Dendritic cell treated with granulocyte-macrophage colony-stimulating factor and Interleukin-4, amounts not matched to agents 40 ng/mL and 50 ng/mL, for 4 days (primary cell): ENCODE results near the gene CIITA.

Experiments used
- H3K27ac Mint-ChIP-seq: one replicate; pipeline ENCODE4 v1.8.0; 2022; ENCODE audit warnings: mild to moderate bottlenecking, mixed read lengths
- H3K27me3 Mint-ChIP-seq: one replicate; pipeline ENCODE4 v1.8.0; 2022; ENCODE audit warnings: mild to moderate bottlenecking, mixed read lengths
- H3K36me3 Mint-ChIP-seq: one replicate; pipeline ENCODE4 v1.8.0; 2022; ENCODE audit warnings: low read depth, mixed read lengths
- H3K4me1 Mint-ChIP-seq: one replicate; pipeline ENCODE4 v1.8.0; 2022; ENCODE audit warnings: low read depth, mixed read lengths
- H3K4me3 Mint-ChIP-seq: one replicate; pipeline ENCODE4 v1.8.0; 2022; ENCODE audit warnings: mild to moderate bottlenecking, moderate library complexity, mixed read lengths
- H3K9me3 Mint-ChIP-seq: one replicate; pipeline ENCODE4 v1.8.0; 2022; ENCODE audit warnings: mixed read lengths
- intact Hi-C: fragments of 100-400 bp; cut with micrococcal nuclease; formaldehyde crosslinking; loops from one replicate; pipeline ENCODE4 v1.15.0; 2022

CIITA gene

DNA sequence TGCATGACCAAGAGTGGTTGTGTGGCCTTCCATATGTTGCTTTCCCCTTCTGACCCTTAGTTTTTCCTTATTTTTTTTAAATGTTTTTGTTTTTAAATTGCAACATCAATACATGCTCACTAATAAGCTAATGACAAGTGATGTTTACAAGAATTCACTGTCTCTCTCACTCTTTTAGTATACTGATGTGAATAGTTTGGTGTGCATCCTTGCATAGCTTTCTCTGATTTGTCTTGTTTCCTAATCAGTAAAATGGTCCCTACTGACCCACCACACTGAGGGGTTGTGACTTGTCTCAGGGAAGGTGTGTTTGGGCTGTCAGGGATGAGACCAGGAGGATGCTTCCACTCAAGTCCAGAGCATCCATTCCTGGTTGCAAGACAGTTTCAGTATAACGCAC is 26.0 kb downstream of the CIITA start:
- intact Hi-C loops, result no loop called here
- Mint-ChIP-seq H3K4me1 (peaks cover 92% of the 10 kb centered on the region), H3K27ac (peak overlapping the region; percentile 68), H3K27me3 (no peaks in the 10 kb centered on the region), H3K4me3 (no peak overlapping the region), H3K36me3 (peaks cover 100% of the 10 kb centered on the region), H3K9me3 (no peaks in the 10 kb centered on the region)

DNA sequence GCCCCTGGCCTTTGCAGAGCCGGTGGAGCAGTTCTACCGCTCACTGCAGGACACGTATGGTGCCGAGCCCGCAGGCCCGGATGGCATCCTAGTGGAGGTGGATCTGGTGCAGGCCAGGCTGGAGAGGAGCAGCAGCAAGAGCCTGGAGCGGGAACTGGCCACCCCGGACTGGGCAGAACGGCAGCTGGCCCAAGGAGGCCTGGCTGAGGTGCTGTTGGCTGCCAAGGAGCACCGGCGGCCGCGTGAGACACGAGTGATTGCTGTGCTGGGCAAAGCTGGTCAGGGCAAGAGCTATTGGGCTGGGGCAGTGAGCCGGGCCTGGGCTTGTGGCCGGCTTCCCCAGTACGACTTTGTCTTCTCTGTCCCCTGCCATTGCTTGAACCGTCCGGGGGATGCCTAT is 29.5 kb downstream of the CIITA start:
- peak overlapping the region; percentile 38 for H3K27ac Mint-ChIP-seq
- no peak overlapping the region for H3K4me3 Mint-ChIP-seq
- H3K27me3 Mint-ChIP-seq, result no peaks in the 10 kb centered on the region
- H3K4me1 Mint-ChIP-seq, result peaks cover 92% of the 10 kb centered on the region
- intact Hi-C loops, result no loop called here
- peaks cover 100% of the 10 kb centered on the region for H3K36me3 Mint-ChIP-seq
- no peaks in the 10 kb centered on the region for H3K9me3 Mint-ChIP-seq

DNA sequence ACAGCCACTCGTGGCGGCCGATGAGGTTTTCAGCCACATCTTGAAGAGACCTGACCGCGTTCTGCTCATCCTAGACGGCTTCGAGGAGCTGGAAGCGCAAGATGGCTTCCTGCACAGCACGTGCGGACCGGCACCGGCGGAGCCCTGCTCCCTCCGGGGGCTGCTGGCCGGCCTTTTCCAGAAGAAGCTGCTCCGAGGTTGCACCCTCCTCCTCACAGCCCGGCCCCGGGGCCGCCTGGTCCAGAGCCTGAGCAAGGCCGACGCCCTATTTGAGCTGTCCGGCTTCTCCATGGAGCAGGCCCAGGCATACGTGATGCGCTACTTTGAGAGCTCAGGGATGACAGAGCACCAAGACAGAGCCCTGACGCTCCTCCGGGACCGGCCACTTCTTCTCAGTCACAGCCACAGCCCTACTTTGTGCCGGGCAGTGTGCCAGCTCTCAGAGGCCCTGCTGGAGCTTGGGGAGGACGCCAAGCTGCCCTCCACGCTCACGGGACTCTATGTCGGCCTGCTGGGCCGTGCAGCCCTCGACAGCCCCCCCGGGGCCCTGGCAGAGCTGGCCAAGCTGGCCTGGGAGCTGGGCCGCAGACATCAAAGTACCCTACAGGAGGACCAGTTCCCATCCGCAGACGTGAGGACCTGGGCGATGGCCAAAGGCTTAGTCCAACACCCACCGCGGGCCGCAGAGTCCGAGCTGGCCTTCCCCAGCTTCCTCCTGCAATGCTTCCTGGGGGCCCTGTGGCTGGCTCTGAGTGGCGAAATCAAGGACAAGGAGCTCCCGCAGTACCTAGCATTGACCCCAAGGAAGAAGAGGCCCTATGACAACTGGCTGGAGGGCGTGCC is 30.1 kb downstream of the CIITA start:
- peak overlapping the region; percentile 38 for H3K27ac Mint-ChIP-seq
- peaks cover 100% of the 10 kb centered on the region for H3K36me3 Mint-ChIP-seq
- no peaks in the 10 kb centered on the region for H3K9me3 Mint-ChIP-seq
- H3K4me3 Mint-ChIP-seq, result no peak overlapping the region
- intact Hi-C loops, result no loop called here
- H3K27me3 Mint-ChIP-seq, result no peaks in the 10 kb centered on the region
- H3K4me1 Mint-ChIP-seq, result peaks cover 93% of the 10 kb centered on the region

DNA sequence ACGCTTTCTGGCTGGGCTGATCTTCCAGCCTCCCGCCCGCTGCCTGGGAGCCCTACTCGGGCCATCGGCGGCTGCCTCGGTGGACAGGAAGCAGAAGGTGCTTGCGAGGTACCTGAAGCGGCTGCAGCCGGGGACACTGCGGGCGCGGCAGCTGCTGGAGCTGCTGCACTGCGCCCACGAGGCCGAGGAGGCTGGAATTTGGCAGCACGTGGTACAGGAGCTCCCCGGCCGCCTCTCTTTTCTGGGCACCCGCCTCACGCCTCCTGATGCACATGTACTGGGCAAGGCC is 30.7 kb downstream of the CIITA start:
- Mint-ChIP-seq H3K36me3 (peaks cover 100% of the 10 kb centered on the region), H3K4me3 (no peak overlapping the region), H3K27ac (peak overlapping the region; percentile 38), H3K9me3 (no peaks in the 10 kb centered on the region), H3K4me1 (peaks cover 93% of the 10 kb centered on the region), H3K27me3 (no peaks in the 10 kb centered on the region)
- intact Hi-C loops, result no loop called here

DNA sequence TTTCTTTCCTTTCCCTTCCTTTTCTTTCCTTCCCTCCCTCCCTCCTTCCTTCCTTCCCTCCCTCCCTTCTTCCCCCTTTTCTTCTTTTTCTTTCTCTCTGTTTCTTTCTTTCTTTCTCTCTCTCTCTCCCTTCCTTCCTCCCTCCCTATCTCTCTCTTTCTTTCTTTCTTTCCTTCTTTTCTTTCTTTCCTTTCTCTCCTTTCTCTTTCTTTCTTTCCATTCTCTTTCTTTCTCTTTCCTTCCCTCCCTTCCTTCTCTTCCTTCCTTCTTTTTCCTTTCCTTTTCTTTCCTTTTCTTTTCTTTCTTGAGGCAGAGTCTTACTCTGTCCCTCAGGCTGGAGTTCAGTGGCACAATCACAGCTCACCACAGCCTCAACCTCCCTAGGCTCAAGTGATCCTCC is 34.3 kb downstream of the CIITA start:
- H3K36me3 Mint-ChIP-seq, result peaks cover 100% of the 10 kb centered on the region

DNA sequence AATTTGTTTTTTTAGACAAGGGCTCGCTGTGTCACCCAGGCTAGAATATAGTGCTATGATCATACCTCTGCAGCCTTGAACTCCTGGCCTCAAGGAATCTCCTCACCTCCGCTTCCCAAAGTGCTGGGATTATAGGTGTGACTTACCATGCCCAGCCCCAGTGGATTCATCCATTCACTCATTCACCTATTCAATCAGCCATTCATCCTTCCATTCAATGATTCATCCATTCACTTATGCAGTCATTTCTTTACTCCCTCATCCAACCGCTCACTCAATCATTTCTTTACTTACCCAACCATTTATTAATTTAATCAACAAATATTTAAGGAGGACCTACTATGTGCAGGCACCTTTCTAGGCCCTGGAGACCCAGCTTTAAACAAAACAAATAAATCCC is 39.5 kb downstream of the CIITA start:
- H3K4me3 Mint-ChIP-seq, result no peak overlapping the region
- intact Hi-C loops, result loop anchor here (5.0 kb wide), 1 partner anchor 164 kb away; no protein-coding TSS in a partner anchor
- peaks cover 88% of the 10 kb centered on the region for H3K4me1 Mint-ChIP-seq

More for the DNA sequence above, 34.3 kb downstream of the CIITA start:
- Mint-ChIP-seq H3K27me3 (no peaks in the 10 kb centered on the region), H3K4me1 (peaks cover 96% of the 10 kb centered on the region), H3K4me3 (no peak overlapping the region), H3K27ac (peak overlapping the region; percentile 74), H3K9me3 (no peaks in the 10 kb centered on the region)
- intact Hi-C loops, result no loop called here

DNA sequence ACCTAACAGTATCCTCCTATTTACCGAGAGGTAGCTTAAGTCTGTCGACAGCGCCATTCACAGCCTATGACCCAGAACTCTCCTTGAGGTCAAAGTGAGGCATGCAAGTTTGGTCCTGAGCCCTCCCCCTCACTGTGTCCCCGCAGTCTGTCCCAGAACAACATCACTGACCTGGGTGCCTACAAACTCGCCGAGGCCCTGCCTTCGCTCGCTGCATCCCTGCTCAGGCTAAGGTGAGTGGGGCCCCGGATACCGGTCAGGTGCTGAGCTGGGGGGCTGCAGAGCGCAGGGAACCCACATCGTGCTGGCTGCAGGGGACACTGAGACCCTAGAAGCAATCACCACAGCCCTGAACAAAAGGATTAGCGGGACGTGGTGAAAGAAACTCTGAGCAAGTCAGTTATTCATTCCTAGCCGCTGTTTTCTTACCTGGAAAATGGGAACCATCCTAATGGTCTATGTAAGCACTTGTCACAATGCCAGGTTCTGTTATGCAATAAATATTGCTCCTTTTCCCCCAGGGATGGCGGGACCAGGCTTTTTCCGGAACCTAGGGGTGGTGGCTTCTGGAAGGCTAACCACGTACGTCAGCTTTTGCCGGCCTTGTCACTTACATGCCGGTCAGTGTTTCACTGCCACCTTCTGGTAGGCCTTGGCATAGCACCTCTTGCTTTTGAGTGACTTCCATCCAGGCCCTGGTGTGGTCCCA is 41.4 kb downstream of the CIITA start:
- Mint-ChIP-seq H3K27me3 (no peaks in the 10 kb centered on the region), H3K9me3 (no peaks in the 10 kb centered on the region), H3K4me1 (peaks cover 85% of the 10 kb centered on the region), H3K27ac (peak overlapping the region; percentile 87), H3K36me3 (peaks cover 100% of the 10 kb centered on the region), H3K4me3 (no peak overlapping the region)
- intact Hi-C loops, result loop anchor here (5.0 kb wide), 1 partner anchor 166 kb away; no protein-coding TSS in a partner anchor

More for the DNA sequence above, 39.5 kb downstream of the CIITA start:
- H3K36me3 Mint-ChIP-seq, result peaks cover 100% of the 10 kb centered on the region
- H3K9me3 Mint-ChIP-seq, result no peaks in the 10 kb centered on the region
- H3K27me3 Mint-ChIP-seq, result no peaks in the 10 kb centered on the region
- H3K27ac Mint-ChIP-seq, result peak overlapping the region; percentile 87

DNA sequence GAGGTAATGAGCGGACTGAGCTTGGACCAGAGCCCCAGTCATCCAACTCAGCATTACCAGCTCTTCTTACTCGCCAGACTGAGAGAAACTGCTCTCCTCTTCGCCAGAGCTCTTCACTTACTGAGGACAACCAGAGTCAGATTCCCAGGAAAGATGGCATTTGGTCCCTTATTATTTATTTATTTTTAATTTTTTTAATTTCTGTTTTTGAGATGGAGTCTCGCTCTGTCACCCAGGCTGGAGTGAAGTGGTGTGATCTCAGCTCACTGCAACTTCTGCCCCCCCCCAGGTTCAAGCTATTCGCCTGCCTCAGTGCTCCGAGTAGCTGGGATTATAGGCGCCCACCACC is 42.0 kb downstream of the CIITA start:
- H3K4me3 Mint-ChIP-seq, result no peak overlapping the region
- no peaks in the 10 kb centered on the region for H3K27me3 Mint-ChIP-seq

DNA sequence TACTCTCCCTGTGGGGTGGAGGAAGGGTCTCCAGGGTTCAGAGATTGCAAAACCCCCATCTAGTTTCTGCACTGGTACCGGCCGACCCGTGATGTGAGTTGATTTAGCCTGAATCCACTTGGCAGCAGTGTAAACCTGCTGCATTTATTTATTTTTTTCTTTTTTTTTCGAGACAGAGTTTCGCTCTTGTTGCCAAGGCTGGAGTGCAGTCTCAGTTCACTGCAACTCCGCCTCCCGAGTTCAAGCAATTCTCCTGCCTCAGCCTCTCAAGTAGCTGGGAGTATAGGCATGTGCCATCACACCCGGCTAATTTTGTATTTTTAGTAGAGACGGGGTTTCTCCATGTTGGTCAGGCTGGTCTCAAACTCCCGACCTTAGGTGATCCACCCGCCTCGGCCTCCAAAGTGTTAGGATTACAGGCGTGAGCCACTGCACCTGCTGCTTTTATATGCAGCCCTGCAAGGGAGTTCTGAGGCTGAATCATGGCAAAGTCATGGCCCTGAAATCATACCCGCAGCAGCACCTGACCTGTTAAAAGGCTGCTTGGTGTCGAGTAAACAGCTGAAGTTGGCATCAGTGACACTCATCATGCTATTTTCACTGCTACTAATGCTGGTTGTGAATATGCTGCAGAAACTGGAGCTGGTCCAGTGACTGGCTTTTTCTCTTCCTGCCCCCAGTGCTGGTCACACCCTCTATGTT is 43.9 kb downstream of the CIITA start:
- Mint-ChIP-seq H3K27ac (peak overlapping the region; percentile 71), H3K4me3 (no peak overlapping the region), H3K4me1 (peaks cover 85% of the 10 kb centered on the region), H3K36me3 (peaks cover 100% of the 10 kb centered on the region), H3K27me3 (no peaks in the 10 kb centered on the region), H3K9me3 (no peaks in the 10 kb centered on the region)
- intact Hi-C loops, result no loop called here

More for the DNA sequence above, 42.0 kb downstream of the CIITA start:
- Mint-ChIP-seq H3K36me3 (peaks cover 100% of the 10 kb centered on the region), H3K27ac (peak overlapping the region; percentile 87), H3K9me3 (no peaks in the 10 kb centered on the region), H3K4me1 (peaks cover 87% of the 10 kb centered on the region)
- intact Hi-C loops, result loop anchor here (5.0 kb wide), 1 partner anchor 167 kb away; no protein-coding TSS in a partner anchor

DNA sequence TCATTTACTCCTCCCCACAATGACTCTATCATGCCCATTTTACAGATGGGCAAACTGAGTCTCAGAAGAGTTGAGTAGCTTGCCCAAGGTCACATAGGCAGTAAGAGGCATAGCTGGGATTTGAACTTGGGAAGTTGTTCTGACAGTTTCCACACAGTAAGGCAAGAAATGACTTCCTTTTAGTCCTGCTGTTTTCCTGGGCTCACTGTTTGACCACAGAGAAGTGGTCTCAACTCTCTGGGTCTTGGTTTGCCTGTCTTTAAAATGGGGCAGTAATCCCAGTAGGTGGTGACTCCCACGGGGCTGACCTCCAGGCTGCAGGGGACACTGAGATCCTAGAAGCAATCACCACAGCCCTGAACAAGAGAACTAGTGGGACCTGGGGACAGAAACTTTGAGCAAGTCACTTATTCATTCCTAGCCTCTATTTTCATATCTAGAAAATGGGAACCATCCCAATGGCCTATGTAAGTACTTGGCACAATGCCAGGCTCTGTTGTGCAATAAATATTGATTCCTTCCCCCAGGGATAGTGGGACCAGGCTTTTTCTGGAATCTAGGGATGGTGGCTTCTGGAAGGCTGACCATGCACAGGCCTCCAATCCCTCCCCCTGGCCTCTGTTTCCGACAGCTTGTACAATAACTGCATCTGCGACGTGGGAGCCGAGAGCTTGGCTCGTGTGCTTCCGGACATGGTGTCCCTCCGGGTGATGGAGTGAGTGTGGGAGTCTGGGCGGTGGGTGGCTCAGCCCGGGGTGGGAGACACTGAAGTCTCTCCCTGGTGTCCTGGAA is 44.7 kb downstream of the CIITA start:
- no peak overlapping the region for H3K4me3 Mint-ChIP-seq

DNA sequence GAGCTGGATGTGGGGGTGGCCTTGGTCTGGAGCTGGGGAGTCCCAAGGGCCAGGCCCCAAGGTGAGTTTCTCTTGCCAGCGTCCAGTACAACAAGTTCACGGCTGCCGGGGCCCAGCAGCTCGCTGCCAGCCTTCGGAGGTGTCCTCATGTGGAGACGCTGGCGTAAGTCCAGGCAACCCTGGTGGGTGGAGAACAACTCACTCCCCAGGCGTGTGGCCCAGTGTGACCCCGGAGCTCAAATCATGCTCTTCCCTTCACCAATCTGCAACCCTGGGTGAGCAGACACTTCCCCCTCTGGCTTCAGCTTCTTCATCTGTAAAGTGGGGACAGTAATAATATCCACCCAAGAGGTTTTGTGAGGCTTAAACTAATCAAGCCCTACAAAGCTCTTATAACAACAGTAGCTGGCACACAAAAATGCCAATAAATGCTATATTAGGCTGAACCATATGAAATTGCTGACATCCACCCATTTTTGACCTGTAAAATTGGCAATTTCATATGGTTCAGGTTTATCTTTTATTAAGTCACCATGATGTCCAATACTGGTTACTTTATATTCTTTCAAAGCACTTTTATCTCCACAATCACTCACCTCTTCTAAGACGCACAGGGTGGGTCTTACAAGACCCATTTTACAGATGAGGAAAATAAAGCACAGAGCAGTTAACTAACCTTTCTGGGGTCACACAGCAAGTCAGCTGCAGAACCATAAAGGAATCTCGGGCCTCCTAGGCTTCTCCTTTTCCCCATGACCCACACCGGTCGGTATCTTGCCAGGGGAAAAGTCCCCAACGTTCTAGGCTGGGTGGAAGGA is 45.5 kb downstream of the CIITA start:
- intact Hi-C loops, result no loop called here
- peak overlapping the region; percentile 71 for H3K27ac Mint-ChIP-seq
- no peaks in the 10 kb centered on the region for H3K27me3 Mint-ChIP-seq
- no peaks in the 10 kb centered on the region for H3K9me3 Mint-ChIP-seq
- H3K36me3 Mint-ChIP-seq, result peaks cover 100% of the 10 kb centered on the region
- peaks cover 84% of the 10 kb centered on the region for H3K4me1 Mint-ChIP-seq
- H3K4me3 Mint-ChIP-seq, result no peak overlapping the region

More for the DNA sequence above, 44.7 kb downstream of the CIITA start:
- Mint-ChIP-seq H3K27ac (peak overlapping the region; percentile 71), H3K36me3 (peaks cover 100% of the 10 kb centered on the region), H3K9me3 (no peaks in the 10 kb centered on the region), H3K27me3 (no peaks in the 10 kb centered on the region), H3K4me1 (peaks cover 84% of the 10 kb centered on the region)
- intact Hi-C loops, result no loop called here

DNA sequence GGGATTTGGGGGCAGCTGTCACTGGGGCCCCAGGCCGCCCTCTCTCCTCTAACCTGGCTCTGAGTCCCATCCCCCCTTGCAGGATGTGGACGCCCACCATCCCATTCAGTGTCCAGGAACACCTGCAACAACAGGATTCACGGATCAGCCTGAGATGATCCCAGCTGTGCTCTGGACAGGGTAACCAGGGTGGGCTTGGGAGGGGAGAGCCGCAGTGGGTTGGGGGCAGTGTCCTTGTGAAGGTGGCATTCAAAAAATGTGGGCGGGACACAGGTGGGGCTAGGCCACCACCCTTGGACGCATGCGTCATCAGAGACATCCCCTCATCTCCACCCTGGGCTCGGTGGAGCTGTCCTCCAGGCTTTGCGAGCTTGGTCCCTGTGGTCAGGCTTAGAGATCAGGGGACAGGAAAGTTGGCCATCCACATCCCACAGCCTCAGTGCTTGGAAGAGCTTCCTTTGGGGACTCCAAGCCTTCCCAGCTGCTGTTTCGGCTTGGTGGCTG is 46.2 kb downstream of the CIITA start:
- intact Hi-C loops, result no loop called here
- Mint-ChIP-seq H3K27ac (peak overlapping the region; percentile 33), H3K4me3 (no peak overlapping the region), H3K9me3 (no peaks in the 10 kb centered on the region), H3K4me1 (peaks cover 84% of the 10 kb centered on the region), H3K27me3 (no peaks in the 10 kb centered on the region), H3K36me3 (peaks cover 100% of the 10 kb centered on the region)
